ENCODE results near the gene TBK1.
A peak's percentile ranks its signal among the peaks of the same experiment; 100 is the strongest.

The TBK1 gene

DNA sequence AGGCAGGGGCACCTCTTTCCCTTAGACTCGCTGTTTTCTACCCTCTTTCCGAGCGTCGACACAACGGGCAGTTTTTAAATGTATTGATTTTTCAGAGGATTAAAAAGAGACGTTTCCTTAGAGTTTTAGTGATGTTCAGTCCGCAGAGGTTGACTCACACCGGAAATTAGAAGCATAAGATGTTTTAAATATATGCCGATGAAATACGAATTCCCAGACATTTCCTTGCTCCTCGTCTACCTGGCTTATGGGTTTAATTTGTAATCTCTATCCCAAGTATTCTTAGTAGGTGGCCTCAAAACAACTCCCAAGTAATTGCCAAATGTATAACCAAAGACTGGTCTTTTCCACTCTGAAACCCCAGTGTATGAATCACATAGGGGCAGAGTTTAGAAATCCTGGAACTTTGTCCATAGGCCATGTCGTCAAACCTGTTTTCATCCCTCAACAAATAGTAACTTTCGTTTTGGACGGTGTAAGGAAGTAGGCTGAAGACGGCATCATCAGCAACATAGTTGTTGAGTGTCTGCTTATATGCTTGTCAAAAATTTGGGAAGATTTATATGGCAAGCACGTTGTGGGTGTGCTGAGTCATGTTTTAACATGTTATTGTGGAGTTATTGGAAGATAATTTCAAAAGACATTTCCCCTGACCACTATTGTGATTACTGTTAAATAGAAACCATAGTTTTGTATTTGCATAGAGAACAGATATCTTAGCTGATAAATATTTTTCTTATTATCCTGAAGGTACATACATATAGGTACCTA lies 824 bp downstream of the TBK1 start:
- DNase-seq (ENCODE audit: low spot score), result peak; percentile 83

DNA sequence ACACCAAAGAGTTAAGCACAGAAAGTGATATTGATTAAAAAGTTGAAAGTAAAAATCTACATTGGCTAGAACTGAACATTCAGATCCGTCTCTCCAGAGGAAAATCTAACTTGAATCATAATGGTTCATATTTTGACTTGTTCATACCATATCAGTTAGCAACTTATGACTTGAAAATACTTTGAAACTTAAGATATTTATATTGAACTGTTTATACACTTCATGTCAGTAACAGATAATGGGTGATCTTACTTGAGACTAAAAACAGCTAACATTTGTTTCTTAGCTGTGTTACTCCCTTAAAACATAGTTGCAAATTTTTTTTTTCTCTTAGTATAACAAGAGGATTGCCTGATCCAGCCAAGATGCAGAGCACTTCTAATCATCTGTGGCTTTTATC lies 3.6 kb downstream of the TBK1 start:
- no peak for DNase-seq (ENCODE audit: low spot score)

DNA sequence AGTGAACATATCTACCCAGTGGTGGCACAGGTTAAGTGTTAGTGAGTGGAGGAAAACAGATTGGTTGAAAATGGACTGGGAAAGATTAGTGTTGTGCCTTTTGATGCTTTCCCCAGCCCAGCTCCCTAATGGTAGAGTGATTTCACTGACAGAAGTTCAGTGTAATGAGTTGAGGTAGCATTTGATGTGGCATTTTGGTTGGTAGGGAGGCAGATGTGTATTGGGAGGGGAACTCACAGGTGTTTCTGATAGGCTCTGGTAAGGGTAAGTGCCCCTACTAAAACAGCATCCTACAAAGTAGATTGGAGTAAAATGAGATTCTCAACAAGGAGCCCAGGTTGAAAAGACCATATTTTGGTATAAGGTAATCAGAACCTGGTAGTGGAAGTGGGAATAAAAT lies 4.2 kb downstream of the TBK1 start:
- no peak for DNase-seq (ENCODE audit: low spot score)

DNA sequence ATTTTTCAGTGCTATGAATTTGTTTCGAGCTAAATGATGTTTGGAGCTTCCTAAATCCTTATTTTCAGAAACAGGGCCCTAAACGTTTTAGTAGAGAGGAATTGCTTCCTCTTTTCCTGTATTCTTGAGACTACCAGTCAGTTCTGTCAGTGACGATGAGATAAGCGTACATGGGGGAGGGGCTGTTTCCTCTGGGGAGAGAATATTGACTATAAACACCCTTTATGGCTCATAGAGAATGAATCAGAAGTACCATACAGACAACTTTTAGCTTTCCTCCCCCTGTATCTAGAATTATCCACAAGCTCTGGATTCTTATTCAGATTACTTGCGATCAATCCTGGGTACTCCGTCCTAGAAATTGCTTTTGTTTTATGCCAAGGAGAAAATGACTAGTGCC lies 5.1 kb downstream of the TBK1 start:
- DNase-seq (ENCODE audit: low spot score), result no peak

DNA sequence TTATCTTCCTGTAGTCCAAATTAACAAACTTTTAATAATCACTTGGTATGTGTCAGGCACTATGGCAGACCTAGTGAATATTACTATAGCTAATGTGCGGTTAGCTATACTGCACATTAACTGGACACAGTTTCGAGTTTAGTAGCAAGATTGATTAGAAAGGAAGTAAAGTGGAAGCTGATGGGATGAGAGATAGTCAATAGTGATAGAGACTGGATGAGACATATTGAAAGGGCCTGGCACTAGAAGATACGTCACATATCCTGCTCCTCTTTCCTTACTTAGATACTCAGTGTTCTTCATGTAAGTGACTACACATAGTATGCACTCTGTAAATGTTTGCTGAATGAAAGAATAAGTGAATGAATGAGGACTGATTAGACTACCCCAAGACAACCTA lies 5.5 kb downstream of the TBK1 start:
- DNase-seq (ENCODE audit: low spot score), result no peak

- DNase-seq (ENCODE audit: low spot score), result no peak
Observed at GRCh38 chr12:64457923-64458322, 6.0 kb downstream of the TBK1 start.

DNA sequence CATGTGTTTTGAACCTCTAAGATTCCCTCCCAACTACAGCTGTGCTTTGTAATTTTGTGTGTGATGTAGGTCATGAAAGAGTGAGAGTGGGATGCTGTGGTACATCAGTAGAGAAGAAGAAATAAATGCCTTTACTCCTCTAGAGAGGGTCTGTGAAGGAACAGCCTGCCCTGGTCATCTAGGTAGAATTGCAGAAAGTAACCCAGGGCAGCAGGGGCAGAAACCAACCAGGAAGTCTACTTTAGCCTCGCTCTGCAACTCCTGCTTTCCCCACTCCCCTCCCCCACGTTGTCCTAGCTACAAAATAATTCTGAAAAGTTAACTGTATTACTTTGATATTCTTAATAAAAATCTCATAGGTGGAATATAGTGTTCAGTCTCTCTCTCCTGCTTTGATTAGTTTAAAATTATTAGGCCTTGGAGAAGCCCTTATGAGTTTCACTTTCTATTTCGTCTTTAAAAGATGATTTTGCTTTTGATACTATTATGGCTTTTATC lies 7.5 kb downstream of the TBK1 start:
- peak; percentile 12 for DNase-seq (ENCODE audit: low spot score)

DNA sequence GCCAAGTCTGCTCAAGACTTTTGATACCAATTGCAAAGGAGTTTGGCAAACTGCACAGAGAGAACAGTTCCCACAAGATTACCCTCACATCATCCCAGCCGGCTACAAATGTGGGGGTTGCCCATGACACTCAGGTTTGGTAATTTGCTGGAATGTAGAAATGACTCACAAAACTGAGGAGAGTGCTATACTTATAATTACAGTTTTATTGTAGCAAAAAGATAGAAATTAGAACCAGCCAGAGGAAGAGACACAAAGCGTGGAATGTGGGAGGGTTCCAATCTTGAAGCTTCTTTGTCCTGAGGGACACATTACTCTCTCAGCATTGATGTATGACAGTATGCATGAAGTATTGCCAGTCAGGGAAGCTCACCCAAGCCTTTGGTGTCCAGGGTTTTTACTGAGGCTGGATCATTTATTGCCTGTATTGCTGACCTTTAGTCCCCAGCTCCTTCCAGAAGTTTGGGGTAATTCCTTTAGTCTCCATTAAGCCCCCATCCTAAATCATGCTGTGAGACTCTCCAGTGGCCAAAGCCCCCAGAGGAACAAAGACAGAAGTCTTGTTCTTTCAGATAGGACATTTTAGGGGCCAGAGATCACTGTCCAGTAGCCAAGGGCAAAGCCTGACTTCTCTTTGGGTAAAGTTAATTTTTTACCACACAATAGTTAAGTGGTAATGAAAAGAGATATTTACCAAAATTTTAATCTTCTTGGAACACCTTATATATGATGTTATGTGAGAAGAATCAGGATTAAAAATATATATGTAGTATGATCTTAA lies 9.9 kb downstream of the TBK1 start:
- peak; percentile 87 for DNase-seq (ENCODE audit: low spot score)

DNA sequence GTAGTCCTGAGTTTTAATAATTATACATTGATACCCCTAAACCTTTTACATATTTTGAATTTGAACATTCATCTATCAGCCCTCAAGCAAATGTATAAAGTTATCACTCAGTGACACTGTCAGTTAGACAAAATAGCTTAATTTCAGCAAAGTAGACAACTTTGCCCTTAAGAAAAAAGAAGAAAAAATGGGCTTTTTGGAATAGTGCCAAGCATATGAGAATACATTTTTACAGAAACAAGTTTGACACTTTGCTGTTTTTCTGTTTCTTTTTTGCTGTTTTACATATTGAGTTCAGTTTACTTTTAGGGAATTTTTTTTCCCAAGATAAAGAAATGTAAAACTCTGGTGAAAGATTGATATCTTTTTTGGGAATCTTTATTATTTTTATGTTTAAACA lies 14.3 kb downstream of the TBK1 start:
- no peak for DNase-seq (ENCODE audit: low spot score)

GRCh38 chr12:64468966-64469365 lies 17.0 kb downstream of the TBK1 start:
- no peak for DNase-seq (ENCODE audit: low spot score)

GRCh38 chr12:64469455-64470142 lies 17.7 kb downstream of the TBK1 start:
- no peak for DNase-seq (ENCODE audit: low spot score)

DNA sequence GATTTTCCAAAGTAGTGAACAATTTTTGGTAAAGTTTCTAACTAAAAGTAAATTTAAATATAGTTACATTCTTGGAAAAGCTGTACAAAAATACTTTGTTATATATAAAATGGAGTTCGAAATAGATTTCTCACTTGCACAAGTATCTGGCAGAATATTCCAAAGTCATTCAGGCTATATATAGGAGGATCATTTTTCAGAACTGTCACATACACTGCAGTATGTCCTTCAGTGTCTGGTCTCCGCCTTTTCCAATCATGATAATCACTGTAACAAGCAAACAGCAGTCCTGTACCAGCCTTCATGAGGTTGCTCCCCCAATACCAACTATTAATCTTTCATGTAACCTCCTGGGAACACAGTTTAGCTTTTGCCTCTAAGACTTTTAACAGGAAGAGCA lies 18.6 kb downstream of the TBK1 start:
- no peak for DNase-seq (ENCODE audit: low spot score)

DNA sequence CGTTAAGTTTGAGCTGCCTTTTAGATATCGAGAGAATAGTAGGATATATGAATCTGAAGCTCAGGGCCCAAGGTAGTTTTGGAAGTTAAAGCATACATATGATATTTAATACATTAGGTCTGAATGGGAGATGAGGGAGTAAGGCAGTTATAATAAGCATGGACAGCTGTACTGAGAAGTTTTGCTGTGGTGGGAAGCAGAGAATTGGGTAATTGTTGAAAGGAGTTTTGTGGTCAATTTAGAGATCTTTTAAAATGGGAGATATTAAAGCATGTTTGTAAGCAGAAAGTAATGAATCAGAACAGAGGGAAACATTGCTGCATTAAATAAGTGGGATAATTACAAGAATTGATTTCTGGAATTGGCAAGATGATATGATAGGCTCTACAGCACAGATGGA lies 21.3 kb downstream of the TBK1 start:
- no peak for DNase-seq (ENCODE audit: low spot score)

DNA sequence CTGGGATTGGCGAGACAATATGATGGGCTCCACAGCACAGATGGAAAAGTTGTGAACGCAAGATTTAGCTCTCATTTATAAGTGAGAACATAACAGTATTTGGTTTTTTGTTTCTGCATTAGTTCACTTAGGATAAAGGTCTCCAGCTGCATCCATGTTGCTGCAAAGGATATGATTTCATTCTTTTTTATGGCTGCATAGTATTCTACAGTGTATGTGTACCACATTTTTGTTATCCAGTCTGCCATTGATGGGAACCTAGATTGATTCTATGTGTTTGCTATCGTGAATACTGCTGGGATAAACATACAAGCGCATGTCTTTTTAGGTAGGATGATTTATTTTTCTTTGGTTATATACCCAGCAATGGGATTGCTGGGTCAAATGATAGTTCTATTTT lies 23.6 kb downstream of the TBK1 start:
- DNase-seq (ENCODE audit: low spot score), result no peak

DNA sequence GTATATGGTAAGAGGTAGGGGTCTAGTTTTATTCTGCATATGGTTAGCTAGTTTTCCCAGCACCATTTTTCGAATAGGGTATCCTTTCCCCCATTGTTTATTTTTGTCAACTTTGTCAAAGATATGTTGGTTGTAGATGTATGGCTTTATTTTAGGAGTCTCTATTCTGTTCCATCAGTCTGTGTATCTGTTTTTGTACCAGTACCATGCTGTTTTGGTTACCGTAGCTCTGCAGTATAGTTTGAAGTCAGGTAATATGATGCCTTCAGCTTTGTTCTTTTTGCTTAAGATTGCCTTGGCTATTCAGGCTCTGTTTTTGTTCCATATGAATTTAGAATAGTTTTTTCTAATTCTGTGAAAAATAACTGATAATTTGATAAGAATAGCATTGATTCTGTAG lies 24.9 kb downstream of the TBK1 start:
- DNase-seq (ENCODE audit: low spot score), result no peak

GRCh38 chr12:64478661-64479060 lies 26.7 kb downstream of the TBK1 start:
- no peak for DNase-seq (ENCODE audit: low spot score)

- no peak for DNase-seq (ENCODE audit: low spot score)
Observed at GRCh38 chr12:64480148-64480547, 28.2 kb downstream of the TBK1 start.

GRCh38 chr12:64486657-64487056 lies 34.7 kb downstream of the TBK1 start:
- no peak for DNase-seq (ENCODE audit: low spot score)

- DNase-seq (ENCODE audit: low spot score), result no peak
Observed at GRCh38 chr12:64491718-64492117, 39.8 kb downstream of the TBK1 start.

DNA sequence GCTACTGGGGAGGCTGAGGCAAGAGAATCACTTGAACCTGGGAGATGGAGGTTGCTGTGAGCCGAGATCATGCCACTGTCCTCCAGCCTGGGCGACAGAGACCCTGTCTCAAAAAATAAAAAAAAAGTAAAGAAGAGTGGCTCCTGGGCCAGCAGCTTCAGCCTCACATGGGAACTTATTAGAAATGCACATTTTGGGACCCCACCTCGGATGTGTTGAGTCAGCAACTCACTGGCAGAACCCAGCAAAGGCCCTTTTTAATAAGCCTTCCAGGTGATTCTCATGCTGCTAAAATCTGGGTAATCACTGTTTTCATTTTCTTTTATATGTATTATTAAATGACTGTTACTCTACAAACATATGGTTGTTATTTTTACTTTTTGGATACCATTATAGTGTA lies 41.6 kb downstream of the TBK1 start:
- no peak for DNase-seq (ENCODE audit: low spot score)

GRCh38 chr12:64494998-64495729 lies 43.2 kb downstream of the TBK1 start:
- DNase-seq (ENCODE audit: low spot score), result no peak

GRCh38 chr12:64496839-64497400 lies 45.0 kb downstream of the TBK1 start:
- no peak for DNase-seq (ENCODE audit: low spot score)
